BE2C (cell line): ENCODE data around the gene ZNF385B.

Experiments
- DNase-seq: peaks from one replicate; pipeline ENCODE4 v3.0.0-alpha.2; 2020
- H3K27me3 ChIP-seq: fragments of 250-450 bp; sonication (Bioruptor Pico); 2 replicates; pipeline ENCODE4 v1.5.1; 2020; ENCODE audit warnings: mild to moderate bottlenecking
- H3K36me3 ChIP-seq: fragments of 250-450 bp; sonication (Bioruptor Pico); 2 replicates; pipeline ENCODE4 v1.5.1; 2020; ENCODE audit warnings: mild to moderate bottlenecking
- H3K4me1 ChIP-seq: fragments of 250-450 bp; sonication (Bioruptor Pico); 2 replicates; pipeline ENCODE4 v1.5.1; 2020
- H3K4me3 ChIP-seq: 2 replicates; pipeline ENCODE4 v1.5.1; 2011; ENCODE audit warnings: low read depth, low read length
- H3K9me3 ChIP-seq: fragments of 250-450 bp; sonication (Bioruptor Pico); 2 replicates; pipeline ENCODE4 v1.5.1; 2020
- CTCF ChIP-seq: IDR thresholded peaks from 2 replicates; pipeline ENCODE4 v1.5.1; 2012; ENCODE audit warnings: mild to moderate bottlenecking, low read depth, low read length

The ZNF385B gene

GRCh38 chr2:179528576-179529069 lies 332.8 kb downstream of the ZNF385B start:
- H3K27me3 ChIP-seq = no peaks in the 10 kb centered on the region
- no peak for DNase-seq
- TF ChIP-seq CTCF = no peak
- H3K4me3 ChIP-seq = no peak overlapping the region
- no peaks in the 10 kb centered on the region for H3K36me3 ChIP-seq
- no peaks in the 10 kb centered on the region for H3K9me3 ChIP-seq
- no peaks in the 10 kb centered on the region for H3K4me1 ChIP-seq

- H3K9me3 ChIP-seq = no peaks in the 10 kb centered on the region
Measured at GRCh38 chr2:179525340-179525739, 336.1 kb downstream of the ZNF385B start.

GRCh38 chr2:179524809-179525339 lies 336.5 kb downstream of the ZNF385B start:
- no peaks in the 10 kb centered on the region for H3K4me1 ChIP-seq
- no peak overlapping the region for H3K4me3 ChIP-seq
- H3K9me3 ChIP-seq = no peaks in the 10 kb centered on the region
- DNase-seq = no peak
- no peak for TF ChIP-seq CTCF
- no peaks in the 10 kb centered on the region for H3K27me3 ChIP-seq
- H3K36me3 ChIP-seq = no peaks in the 10 kb centered on the region

More at GRCh38 chr2:179525340-179525739, 336.1 kb downstream of the ZNF385B start:
- DNase-seq = no peak
- H3K27me3 ChIP-seq = no peaks in the 10 kb centered on the region
- H3K4me1 ChIP-seq = no peaks in the 10 kb centered on the region
- TF ChIP-seq CTCF = no peak
- no peaks in the 10 kb centered on the region for H3K36me3 ChIP-seq
- no peak overlapping the region for H3K4me3 ChIP-seq

GRCh38 chr2:179521944-179522343 lies 339.5 kb downstream of the ZNF385B start:
- H3K36me3 ChIP-seq = no peaks in the 10 kb centered on the region
- no peaks in the 10 kb centered on the region for H3K9me3 ChIP-seq
- no peak overlapping the region for H3K4me3 ChIP-seq
- no peaks in the 10 kb centered on the region for H3K27me3 ChIP-seq
- TF ChIP-seq CTCF = no peak
- H3K4me1 ChIP-seq = no peaks in the 10 kb centered on the region
- no peak for DNase-seq

GRCh38 chr2:179518830-179519229 lies 342.6 kb downstream of the ZNF385B start:
- no peaks in the 10 kb centered on the region for H3K36me3 ChIP-seq
- no peaks in the 10 kb centered on the region for H3K9me3 ChIP-seq
- no peak overlapping the region for H3K4me3 ChIP-seq
- DNase-seq = no peak
- TF ChIP-seq CTCF = no peak
- H3K27me3 ChIP-seq = no peaks in the 10 kb centered on the region
- no peaks in the 10 kb centered on the region for H3K4me1 ChIP-seq

GRCh38 chr2:179513181-179513580 lies 348.2 kb downstream of the ZNF385B start:
- H3K4me1 ChIP-seq = no peaks in the 10 kb centered on the region
- no peak for TF ChIP-seq CTCF

More at GRCh38 chr2:179513181-179513580, 348.2 kb downstream of the ZNF385B start:
- no peaks in the 10 kb centered on the region for H3K9me3 ChIP-seq
- no peaks in the 10 kb centered on the region for H3K27me3 ChIP-seq
- H3K4me3 ChIP-seq = no peak overlapping the region
- DNase-seq = no peak
- H3K36me3 ChIP-seq = no peaks in the 10 kb centered on the region
